SK-N-SH (cell line): ENCODE data around the gene APP. TPM values are rescaled to one million over a fixed set of nuclear protein-coding genes. Genes with fewer than 3 reads are reported as not detected.

ENCODE experiments used
- CTCF ChIA-PET: fragments of 300-600, 350-600 bp; formaldehyde crosslinking; extraction: SDS; loops from one replicate; lab custom pipeline; 2021; lab: Yijun Ruan, JAX
- POLR2A ChIA-PET: fragments of 350-600 bp; sonication (Branson Sonifier 250); formaldehyde crosslinking; extraction: SDS; loops from one replicate; lab custom pipeline; 2020; ENCODE audit warnings: antibody characterized with exemption, inconsistent platforms; lab: Yijun Ruan, JAX
- DNase-seq: peaks from one replicate; pipeline ENCODE4 v3.0.0; 2012
- H2AFZ ChIP-seq: fragments of 200-600 bp; sonication (generic); 2 replicates; pipeline ENCODE4 v1.8.1; 2016; ENCODE audit warnings: antibody characterized with exemption, mild to moderate bottlenecking, low read depth
- H3F3A ChIP-seq: fragments of 200-600 bp; sonication (generic); replicated peaks from 2 replicates; pipeline ENCODE3; 2016; ENCODE audit warnings: antibody characterized with exemption, mild to moderate bottlenecking; ENCODE audit not compliant: insufficient read depth
- H3K27ac ChIP-seq, 2 experiments: fragments of 200-500 bp in 1 of 2; fragments of 200-600 bp in 1 of 2; sonication (Bioruptor generic) in 1 of 2; sonication (generic), shearing (Covaris generic) in 1 of 2; 2 replicates each; pipeline versions ENCODE4 v1.5.1 to v1.6.1; 2014 to 2016; ENCODE audit warnings: low read depth in 2 of 2, inconsistent platforms in 1 of 2, low read length in 1 of 2, mild to moderate bottlenecking in 1 of 2, mixed read lengths in 1 of 2
- H3K27me3 ChIP-seq: fragments of 200-600 bp; sonication (generic), shearing (Covaris generic); 2 replicates; pipeline ENCODE4 v1.6.1; 2016; ENCODE audit warnings: mixed run types; ENCODE audit not compliant: insufficient read depth
- H3K36me3 ChIP-seq, 2 experiments: fragments of 200-500 bp in 1 of 2; fragments of 200-600 bp in 1 of 2; sonication (Bioruptor generic) in 1 of 2; sonication (generic) in 1 of 2; replicated peaks in 1 of 2; 2 replicates each; pipeline versions ENCODE3 to v1.5.1; 2014 to 2016; ENCODE audit warnings: low read length in 1 of 2, mild to moderate bottlenecking in 1 of 2; ENCODE audit not compliant: insufficient read depth in 2 of 2, control insufficient read depth in 1 of 2
- H3K4me1 ChIP-seq, 2 experiments: fragments of 200-500 bp in 1 of 2; fragments of 200-600 bp in 1 of 2; sonication (Bioruptor generic) in 1 of 2; sonication (generic), shearing (Covaris generic) in 1 of 2; 2 replicates each; pipeline versions ENCODE4 v1.5.1 to v1.6.1; 2014 to 2016; ENCODE audit warnings: low read depth in 1 of 2, low read length in 1 of 2, mixed run types in 1 of 2; ENCODE audit not compliant: insufficient read depth in 2 of 2, control insufficient read depth in 1 of 2
- H3K4me2 ChIP-seq: fragments of 200-600 bp; sonication (generic), shearing (Covaris generic); 2 replicates; pipeline ENCODE4 v1.6.1; 2017; ENCODE audit warnings: mixed run types
- H3K4me3 ChIP-seq, 2 experiments: fragments of 200-500 bp in 1 of 2; fragments of 200-600 bp in 1 of 2; sonication (Bioruptor generic) in 1 of 2; sonication (generic), shearing (Covaris generic) in 1 of 2; 2 replicates each; pipeline versions ENCODE4 v1.5.1 to v1.8.1; 2014 to 2016; ENCODE audit warnings: low read depth in 2 of 2, inconsistent platforms in 1 of 2, low read length in 1 of 2, mild to moderate bottlenecking in 1 of 2, mixed read lengths in 1 of 2, moderate library complexity in 1 of 2
- H3K79me2 ChIP-seq: fragments of 200-600 bp; sonication (generic); 2 replicates; pipeline ENCODE4 v1.8.1; 2017; ENCODE audit warnings: mild to moderate bottlenecking; ENCODE audit not compliant: insufficient read depth
- H3K9ac ChIP-seq: fragments of 200-600 bp; sonication (generic); 2 replicates; pipeline ENCODE4 v1.6.1; 2017; ENCODE audit warnings: mixed run types
- H3K9me2 ChIP-seq: fragments of 200-600 bp; sonication (generic); 2 replicates; pipeline ENCODE4 v1.6.1; 2017; ENCODE audit warnings: mixed run types
- H3K9me3 ChIP-seq: fragments of 200-600 bp; sonication (generic); 2 replicates; pipeline ENCODE4 v1.6.1; 2017; ENCODE audit warnings: mixed run types, mild to moderate bottlenecking, moderate library complexity
- H4K20me1 ChIP-seq: fragments of 200-600 bp; sonication (generic); 2 replicates; pipeline ENCODE4 v1.6.1; 2017; ENCODE audit warnings: mild to moderate bottlenecking, mixed run types; ENCODE audit not compliant: insufficient read depth
- ELF1 ChIP-seq: IDR thresholded peaks from 2 replicates; pipeline ENCODE4 v1.4.0; 2012
- EP300 ChIP-seq, 2 experiments: IDR thresholded peaks; 2 replicates each; pipeline versions ENCODE4 v1.4.0 to v1.6.1; 2012; ENCODE audit warnings: borderline replicate concordance in 1 of 2, low read depth in 1 of 2, low read length in 1 of 2
- EZH2phosphoT487 ChIP-seq: fragments of 200-600 bp; sonication (generic); IDR thresholded peaks from 2 replicates; pipeline ENCODE4 v1.6.1; 2017; ENCODE audit warnings: low read depth, mixed run types, mild to moderate bottlenecking, antibody characterized with exemption, moderate library complexity, borderline replicate concordance
- FOXM1 ChIP-seq: IDR thresholded peaks from 2 replicates; pipeline ENCODE4 v1.4.0; 2012; ENCODE audit warnings: low read depth, mild to moderate bottlenecking
- GABPA ChIP-seq: IDR thresholded peaks from 2 replicates; pipeline ENCODE4 v1.4.0; 2012; ENCODE audit warnings: low read depth, mild to moderate bottlenecking
- GATA2 ChIP-seq: sonication (generic); formaldehyde crosslinking; IDR thresholded peaks from 2 replicates; pipeline ENCODE4 v1.5.0; 2020; ENCODE audit warnings: mild to moderate bottlenecking, missing genetic modification reagents
- JUND ChIP-seq: IDR thresholded peaks from 2 replicates; pipeline ENCODE4 v1.4.0; 2012
- MEF2A ChIP-seq: IDR thresholded peaks from 2 replicates; pipeline ENCODE4 v1.4.0; 2012; ENCODE audit warnings: low read depth, borderline replicate concordance
- MXI1 ChIP-seq: IDR thresholded peaks from 2 replicates; pipeline ENCODE4 v1.6.1; 2012; ENCODE audit warnings: mild to moderate bottlenecking, low read depth, low read length, improper control_type of control experiment
- NRF1 ChIP-seq: IDR thresholded peaks from 2 replicates; pipeline ENCODE4 v1.6.1; 2012; ENCODE audit warnings: low read depth, mild to moderate bottlenecking, low read length
- POLR2AphosphoS5 ChIP-seq: IDR thresholded peaks from 2 replicates; pipeline ENCODE4 v1.6.1; 2012; ENCODE audit warnings: low read depth, low read length
- RAD21 ChIP-seq: IDR thresholded peaks from 2 replicates; pipeline ENCODE4 v1.6.1; 2012; ENCODE audit warnings: mild to moderate bottlenecking, low read length
- RFX5 ChIP-seq: IDR thresholded peaks from 2 replicates; pipeline ENCODE4 v1.6.1; 2012; ENCODE audit warnings: mild to moderate bottlenecking, improper control_type of control experiment, low read length
- RXRA ChIP-seq: IDR thresholded peaks from 2 replicates; pipeline ENCODE4 v1.4.0; 2012; ENCODE audit warnings: low read depth, mild to moderate bottlenecking, borderline replicate concordance
- SIN3A ChIP-seq: IDR thresholded peaks from 2 replicates; pipeline ENCODE4 v1.6.1; 2012; ENCODE audit warnings: low read depth, mild to moderate bottlenecking, low read length, moderate library complexity, borderline replicate concordance
- SMC3 ChIP-seq: IDR thresholded peaks from 2 replicates; pipeline ENCODE4 v1.6.1; 2012; ENCODE audit warnings: low read depth, low read length, improper control_type of control experiment
- TAF1 ChIP-seq: IDR thresholded peaks from 2 replicates; pipeline ENCODE4 v1.6.1; 2012; ENCODE audit warnings: low read depth, mild to moderate bottlenecking, low read length, moderate library complexity, borderline replicate concordance
- TCF12 ChIP-seq: IDR thresholded peaks from 2 replicates; pipeline ENCODE4 v1.4.0; 2012
- TEAD4 ChIP-seq: IDR thresholded peaks from 2 replicates; pipeline ENCODE4 v1.4.0; 2012; ENCODE audit warnings: mild to moderate bottlenecking, borderline replicate concordance; ENCODE audit not compliant: insufficient read depth
- WGBS: methylation state at CpG from one replicate; pipeline ENCODE4 v1.1.6; 2017; ENCODE audit warnings: low lambda C conversion rate; 5-methylcytosine and 5-hydroxymethylcytosine counted together
- polyA plus RNA-seq, 3 experiments: library from polyadenylated mRNA; depleted of rRNA; stranded (reverse); fragments of >200 nt; gene quantifications; 2 replicates each; pipeline ENCODE4 v1.2.3, GENCODE V29; 2012
- TF ChIP-seq, protein P1 (sequence below): IDR thresholded peaks from 2 replicates; pipeline ENCODE4 v1.4.0; 2012; ENCODE audit warnings: low read depth, borderline replicate concordance
- TF ChIP-seq, protein P2 (sequence below): IDR thresholded peaks from 2 replicates; pipeline ENCODE4 v1.4.0; 2012; ENCODE audit warnings: low read depth
- TF ChIP-seq, protein P3 (sequence below): IDR thresholded peaks from 2 replicates; pipeline ENCODE4 v1.6.1; 2012; ENCODE audit warnings: mild to moderate bottlenecking, low read depth, low read length, moderate library complexity
- TF ChIP-seq, protein P4 (sequence below): IDR thresholded peaks from 2 replicates; pipeline ENCODE4 v1.4.0; 2012; ENCODE audit warnings: low read depth, borderline replicate concordance
- TF ChIP-seq, protein P5 (sequence below): fragments of 150-350 bp; IDR thresholded peaks from 2 replicates; pipeline ENCODE4 v1.6.1; 2016; ENCODE audit warnings: mild to moderate bottlenecking, low read depth, low read length

APP gene
- polyA plus RNA-seq, 1 of the 3 experiments (the other 2 are of a cell fraction), result 780 TPM

DNA sequence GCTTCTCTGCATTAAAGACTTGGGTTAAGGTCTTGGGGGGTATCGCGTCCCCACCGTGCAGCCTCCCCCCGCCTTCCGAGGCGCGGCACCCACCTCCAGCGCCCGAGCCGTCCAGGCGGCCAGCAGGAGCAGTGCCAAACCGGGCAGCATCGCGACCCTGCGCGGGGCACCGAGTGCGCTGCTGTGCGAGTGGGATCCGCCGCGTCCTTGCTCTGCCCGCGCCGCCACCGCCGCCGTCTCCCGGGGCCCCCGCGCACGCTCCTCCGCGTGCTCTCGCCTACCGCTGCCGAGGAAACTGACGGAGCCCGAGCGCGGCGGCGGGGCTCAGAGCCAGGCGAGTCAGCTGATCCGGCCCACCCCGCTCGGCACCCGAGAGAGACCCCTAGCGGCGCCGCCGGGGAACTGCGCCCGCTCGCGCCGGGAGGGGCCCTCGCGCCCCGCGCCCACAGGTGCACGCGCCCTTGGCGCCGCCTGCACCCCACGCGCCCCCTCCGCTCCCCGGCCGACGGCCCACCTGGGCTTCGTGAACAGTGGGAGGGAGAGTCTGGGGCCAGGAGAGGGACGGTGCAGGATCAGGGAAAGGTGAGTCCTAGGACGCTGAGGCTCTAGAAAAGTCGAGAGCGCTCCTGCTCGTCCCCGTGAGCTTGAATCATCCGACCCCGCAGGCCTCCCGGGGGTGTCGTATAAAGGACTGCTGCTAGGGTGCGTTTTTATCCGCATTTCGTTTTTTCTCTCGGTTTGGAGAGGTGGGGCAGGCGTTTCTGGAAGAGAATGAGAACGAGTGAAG, at the start of gene APP (continued):
- TF ChIP-seq, protein P1, sequence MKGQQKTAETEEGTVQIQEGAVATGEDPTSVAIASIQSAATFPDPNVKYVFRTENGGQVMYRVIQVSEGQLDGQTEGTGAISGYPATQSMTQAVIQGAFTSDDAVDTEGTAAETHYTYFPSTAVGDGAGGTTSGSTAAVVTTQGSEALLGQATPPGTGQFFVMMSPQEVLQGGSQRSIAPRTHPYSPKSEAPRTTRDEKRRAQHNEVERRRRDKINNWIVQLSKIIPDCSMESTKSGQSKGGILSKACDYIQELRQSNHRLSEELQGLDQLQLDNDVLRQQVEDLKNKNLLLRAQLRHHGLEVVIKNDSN, result peak; percentile 88
- TF ChIP-seq EZH2phosphoT487 (no peak), SIN3A (peak; percentile 63; the same call in 1 of the 2 replicates), POLR2AphosphoS5 (peak; percentile 62; the same call in 1 of the 2 replicates), TEAD4 (no peak), MEF2A (no peak), ELF1 (no peak), FOXM1 (no peak), GATA2 (CRISPR knock-in tag) (0 out of 2 replicates have a peak, but pooled peaks have one; percentile 2), TAF1 (peak; percentile 82), TCF12 (no peak), MXI1 (peak; percentile 53; the same call in 1 of the 2 replicates)
- TF ChIP-seq, protein P2, sequence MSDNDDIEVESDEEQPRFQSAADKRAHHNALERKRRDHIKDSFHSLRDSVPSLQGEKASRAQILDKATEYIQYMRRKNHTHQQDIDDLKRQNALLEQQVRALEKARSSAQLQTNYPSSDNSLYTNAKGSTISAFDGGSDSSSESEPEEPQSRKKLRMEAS, result peak; percentile 77; the same call in 1 of the 2 replicates

DNA sequence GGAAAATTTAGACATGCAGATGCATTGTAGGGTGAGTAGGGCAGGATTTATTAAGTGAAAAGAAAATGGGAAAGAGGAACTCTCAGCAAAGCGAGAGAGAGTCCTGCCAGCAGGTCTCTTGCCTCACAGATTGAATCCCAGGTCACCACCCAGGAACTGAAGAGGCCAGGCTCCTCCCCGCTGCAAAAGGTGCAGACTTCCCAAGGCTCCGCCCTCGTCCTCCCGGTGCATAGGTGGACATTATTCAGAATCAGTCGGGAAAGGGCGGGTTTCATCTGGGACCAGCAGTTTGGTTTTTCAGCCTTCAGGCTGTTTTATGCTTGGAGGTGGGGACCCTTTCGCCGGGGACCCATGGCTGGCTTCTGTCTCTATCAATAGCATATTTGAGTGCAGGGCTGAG, 41.6 kb upstream of the APP start:
- no peak overlapping the region for H3K4me3 ChIP-seq
- no peaks in the 10 kb centered on the region for H4K20me1 ChIP-seq
- no peaks in the 10 kb centered on the region for H3K9me3 ChIP-seq
- no peaks in the 10 kb centered on the region for H3K79me2 ChIP-seq
- CTCF ChIA-PET, result no interaction called here
- WGBS, result 48% methylated on average over 9 of the region's 9 CpGs
- POLR2A ChIA-PET, result no interaction called here
- no peak overlapping the region for H3K27ac ChIP-seq
- H3K4me1 ChIP-seq, result peaks cover 0 to 2% of the 10 kb centered on the region in 2 experiments; a peak in 1 of 4 replicates
- H3K9ac ChIP-seq, result no peak overlapping the region
- no peaks in the 10 kb centered on the region for H3K27me3 ChIP-seq
- no peak overlapping the region for H3K4me2 ChIP-seq
- H3K9me2 ChIP-seq, result no peaks in the 10 kb centered on the region
- no peaks in the 10 kb centered on the region for H3K36me3 ChIP-seq
- H3F3A ChIP-seq, result no peaks in the 10 kb centered on the region
- no peak overlapping the region for H2AFZ ChIP-seq
- no peak for DNase-seq
- TF ChIP-seq RXRA, result no peak
- TF ChIP-seq GABPA, result no peak
- TF ChIP-seq NRF1, result no peak
- TF ChIP-seq, protein P3, sequence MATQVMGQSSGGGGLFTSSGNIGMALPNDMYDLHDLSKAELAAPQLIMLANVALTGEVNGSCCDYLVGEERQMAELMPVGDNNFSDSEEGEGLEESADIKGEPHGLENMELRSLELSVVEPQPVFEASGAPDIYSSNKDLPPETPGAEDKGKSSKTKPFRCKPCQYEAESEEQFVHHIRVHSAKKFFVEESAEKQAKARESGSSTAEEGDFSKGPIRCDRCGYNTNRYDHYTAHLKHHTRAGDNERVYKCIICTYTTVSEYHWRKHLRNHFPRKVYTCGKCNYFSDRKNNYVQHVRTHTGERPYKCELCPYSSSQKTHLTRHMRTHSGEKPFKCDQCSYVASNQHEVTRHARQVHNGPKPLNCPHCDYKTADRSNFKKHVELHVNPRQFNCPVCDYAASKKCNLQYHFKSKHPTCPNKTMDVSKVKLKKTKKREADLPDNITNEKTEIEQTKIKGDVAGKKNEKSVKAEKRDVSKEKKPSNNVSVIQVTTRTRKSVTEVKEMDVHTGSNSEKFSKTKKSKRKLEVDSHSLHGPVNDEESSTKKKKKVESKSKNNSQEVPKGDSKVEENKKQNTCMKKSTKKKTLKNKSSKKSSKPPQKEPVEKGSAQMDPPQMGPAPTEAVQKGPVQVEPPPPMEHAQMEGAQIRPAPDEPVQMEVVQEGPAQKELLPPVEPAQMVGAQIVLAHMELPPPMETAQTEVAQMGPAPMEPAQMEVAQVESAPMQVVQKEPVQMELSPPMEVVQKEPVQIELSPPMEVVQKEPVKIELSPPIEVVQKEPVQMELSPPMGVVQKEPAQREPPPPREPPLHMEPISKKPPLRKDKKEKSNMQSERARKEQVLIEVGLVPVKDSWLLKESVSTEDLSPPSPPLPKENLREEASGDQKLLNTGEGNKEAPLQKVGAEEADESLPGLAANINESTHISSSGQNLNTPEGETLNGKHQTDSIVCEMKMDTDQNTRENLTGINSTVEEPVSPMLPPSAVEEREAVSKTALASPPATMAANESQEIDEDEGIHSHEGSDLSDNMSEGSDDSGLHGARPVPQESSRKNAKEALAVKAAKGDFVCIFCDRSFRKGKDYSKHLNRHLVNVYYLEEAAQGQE, result no peak
- TF ChIP-seq RAD21, result no peak
- TF ChIP-seq, protein P4, sequence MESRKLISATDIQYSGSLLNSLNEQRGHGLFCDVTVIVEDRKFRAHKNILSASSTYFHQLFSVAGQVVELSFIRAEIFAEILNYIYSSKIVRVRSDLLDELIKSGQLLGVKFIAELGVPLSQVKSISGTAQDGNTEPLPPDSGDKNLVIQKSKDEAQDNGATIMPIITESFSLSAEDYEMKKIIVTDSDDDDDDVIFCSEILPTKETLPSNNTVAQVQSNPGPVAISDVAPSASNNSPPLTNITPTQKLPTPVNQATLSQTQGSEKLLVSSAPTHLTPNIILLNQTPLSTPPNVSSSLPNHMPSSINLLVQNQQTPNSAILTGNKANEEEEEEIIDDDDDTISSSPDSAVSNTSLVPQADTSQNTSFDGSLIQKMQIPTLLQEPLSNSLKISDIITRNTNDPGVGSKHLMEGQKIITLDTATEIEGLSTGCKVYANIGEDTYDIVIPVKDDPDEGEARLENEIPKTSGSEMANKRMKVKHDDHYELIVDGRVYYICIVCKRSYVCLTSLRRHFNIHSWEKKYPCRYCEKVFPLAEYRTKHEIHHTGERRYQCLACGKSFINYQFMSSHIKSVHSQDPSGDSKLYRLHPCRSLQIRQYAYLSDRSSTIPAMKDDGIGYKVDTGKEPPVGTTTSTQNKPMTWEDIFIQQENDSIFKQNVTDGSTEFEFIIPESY, result no peak
- TF ChIP-seq JUND, result no peak
- TF ChIP-seq EP300 (IDR thresholded peaks at IDR 0.05; ENCODE audit: borderline replicate concordance in 1 of 2, low read depth in 1 of 2, low read length in 1 of 2), result no peak
- TF ChIP-seq ELF1, result no peak
- no peak for TF ChIP-seq MEF2A
- no peak for TF ChIP-seq SMC3
- no peak for TF ChIP-seq FOXM1
- TF ChIP-seq, protein P5, sequence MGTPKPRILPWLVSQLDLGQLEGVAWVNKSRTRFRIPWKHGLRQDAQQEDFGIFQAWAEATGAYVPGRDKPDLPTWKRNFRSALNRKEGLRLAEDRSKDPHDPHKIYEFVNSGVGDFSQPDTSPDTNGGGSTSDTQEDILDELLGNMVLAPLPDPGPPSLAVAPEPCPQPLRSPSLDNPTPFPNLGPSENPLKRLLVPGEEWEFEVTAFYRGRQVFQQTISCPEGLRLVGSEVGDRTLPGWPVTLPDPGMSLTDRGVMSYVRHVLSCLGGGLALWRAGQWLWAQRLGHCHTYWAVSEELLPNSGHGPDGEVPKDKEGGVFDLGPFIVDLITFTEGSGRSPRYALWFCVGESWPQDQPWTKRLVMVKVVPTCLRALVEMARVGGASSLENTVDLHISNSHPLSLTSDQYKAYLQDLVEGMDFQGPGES, result no peak
- no peak for TF ChIP-seq POLR2AphosphoS5
- TF ChIP-seq RFX5, result no peak
